Transverse colon (tissue), 4 donors: ENCODE data around the gene PDIA2. TPM values are rescaled to one million over a fixed set of nuclear protein-coding genes. Genes with fewer than 3 reads are reported as not detected.

ENCODE experiments used
- DNase-seq: peaks from one replicate; pipeline ENCODE4 v3.0.0-alpha.2; 2019
- H3K27ac ChIP-seq, 4 donors: fragments of 200-600 bp; sonication (generic); 2 replicates each; pipeline ENCODE4 v1.5.1; 2016 to 2018; ENCODE audit warnings: inconsistent platforms in 4 of 4
- H3K27me3 ChIP-seq: fragments of 200-600 bp; sonication (generic); 2 replicates; pipeline ENCODE4 v1.5.1; 2017; ENCODE audit warnings: inconsistent platforms
- H3K36me3 ChIP-seq, 4 donors: fragments of 200-600 bp; sonication (generic); 2 replicates each; pipeline ENCODE4 v1.5.1; 2017 to 2019; ENCODE audit warnings: inconsistent platforms in 4 of 4
- H3K4me1 ChIP-seq, 4 donors: fragments of 200-600 bp; sonication (generic); 2 replicates each; pipeline ENCODE4 v1.5.1; 2017 to 2020; ENCODE audit warnings: inconsistent platforms in 4 of 4
- H3K4me3 ChIP-seq, 4 donors: fragments of 200-600 bp; sonication (generic); 1 replicate in 1 of 4; 2 replicates in 3 of 4; pipeline versions ENCODE4 v1.5.1 to v1.6.1; 2017 to 2019; ENCODE audit warnings: inconsistent platforms in 4 of 4
- H3K9me3 ChIP-seq, 2 donors: fragments of 200-600 bp; sonication (generic); 2 replicates each; pipeline ENCODE4 v1.5.1; 2017 to 2019; ENCODE audit warnings: inconsistent platforms in 2 of 2
- EP300 ChIP-seq: sonication (generic); formaldehyde crosslinking; IDR thresholded peaks from one replicate; pipeline ENCODE4 v1.6.1; 2017; ENCODE audit warnings: antibody characterized with exemption, low read depth
- POLR2A ChIP-seq: fragments of 450-650 bp; IDR thresholded peaks from one replicate; pipeline ENCODE4 v1.6.1; 2016; ENCODE audit warnings: antibody characterized with exemption, mild to moderate bottlenecking, moderate library complexity
- POLR2AphosphoS5 ChIP-seq, 3 donors: sonication (generic); formaldehyde crosslinking; IDR thresholded peaks; one replicate each; pipeline ENCODE4 v1.6.1; 2016; ENCODE audit warnings: antibody characterized with exemption in 3 of 3
- WGBS, 2 donors: methylation state at CpG; one replicate each; pipeline ENCODE4 v1.1.5; 2018; ENCODE audit warnings: low coverage in 1 of 2; 5-methylcytosine and 5-hydroxymethylcytosine counted together
- in situ Hi-C, 4 donors: fragments of 200-750 bp; cut with MboI; loops; one replicate each; pipeline versions ENCODE4 v1.15.0 to v1.15.1; 2017; ENCODE audit warnings: low sequenced_read_pairs in 3 of 4, low pct_ligation_motif_present in 1 of 4, low pct_unique_long_range_greater_than_20kb in 1 of 4
- intact Hi-C: fragments of 100-400 bp; cut with DNase I; formaldehyde crosslinking; loops from one replicate; pipeline ENCODE4 v1.15.1; 2023; ENCODE audit warnings: low total_unique reads
- total RNA-seq, 4 donors: library from RNA; depleted of rRNA; stranded (reverse); fragments of >200 nt; gene quantifications; one replicate each; pipeline ENCODE4 v1.1.0, GENCODE V29; 2016
- TF ChIP-seq, protein P1 (sequence below), 5 experiments: fragments of 200-600 bp in 3 of 5; fragments of 450-650 bp in 2 of 5; sonication (generic) in 3 of 5; IDR thresholded peaks; 1 replicate in 2 of 5; 2 replicates in 3 of 5; pipeline ENCODE4 v1.5.1; 2016 to 2017; ENCODE audit warnings: antibody characterized with exemption in 5 of 5, inconsistent platforms in 3 of 5, mild to moderate bottlenecking in 2 of 5, moderate library complexity in 1 of 5

The PDIA2 gene
- total RNA-seq, 4 donors from 2014 or later = 0.55 to 2.6 (median 0.79) TPM; not detected in 1

DNA sequence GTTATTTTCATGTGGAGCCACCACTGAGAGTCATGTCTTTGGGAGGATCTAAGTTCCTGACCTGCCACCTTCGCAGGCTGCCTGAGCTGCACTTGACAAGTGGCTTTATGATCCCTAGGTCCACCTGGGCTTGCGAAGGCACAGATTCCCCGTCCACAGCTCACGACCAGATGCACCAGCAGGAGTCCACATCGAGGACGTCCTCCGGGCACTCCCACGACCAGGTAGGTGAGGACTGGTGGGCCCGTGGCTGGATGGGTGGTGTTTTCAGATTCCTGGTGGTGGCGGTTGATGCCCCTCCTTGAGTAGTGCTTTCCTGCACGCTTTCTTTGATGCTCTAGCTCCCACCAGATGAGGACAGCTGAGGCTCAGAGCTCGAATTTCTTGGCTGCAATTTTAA lies 33.5 kb upstream of the PDIA2 start:
- H3K9me3 ChIP-seq = no peaks in the 10 kb centered on the region
- in situ Hi-C loops = no loop called here
- peaks cover 0 to 4% (median under 1%) of the 10 kb centered on the region in 4 donors for H3K36me3 ChIP-seq
- intact Hi-C loops = loop anchor here (10.0 kb wide), 1 partner anchor 105 kb away; the partner anchor contains the start of gene AXIN1
- 88 to 90% methylated on average over 7 to 10 of the region's 12 CpGs for WGBS, 2 donors
- no peak for DNase-seq
- H3K4me3 ChIP-seq = no peak overlapping the region
- H3K4me1 ChIP-seq = peaks cover 5 to 43% (median 27%) of the 10 kb centered on the region in 4 donors
- TF ChIP-seq POLR2AphosphoS5 (IDR thresholded peaks at IDR 0.05) = no peak
- TF ChIP-seq POLR2A = no peak
- TF ChIP-seq EP300 = no peak
- TF ChIP-seq, protein P1, sequence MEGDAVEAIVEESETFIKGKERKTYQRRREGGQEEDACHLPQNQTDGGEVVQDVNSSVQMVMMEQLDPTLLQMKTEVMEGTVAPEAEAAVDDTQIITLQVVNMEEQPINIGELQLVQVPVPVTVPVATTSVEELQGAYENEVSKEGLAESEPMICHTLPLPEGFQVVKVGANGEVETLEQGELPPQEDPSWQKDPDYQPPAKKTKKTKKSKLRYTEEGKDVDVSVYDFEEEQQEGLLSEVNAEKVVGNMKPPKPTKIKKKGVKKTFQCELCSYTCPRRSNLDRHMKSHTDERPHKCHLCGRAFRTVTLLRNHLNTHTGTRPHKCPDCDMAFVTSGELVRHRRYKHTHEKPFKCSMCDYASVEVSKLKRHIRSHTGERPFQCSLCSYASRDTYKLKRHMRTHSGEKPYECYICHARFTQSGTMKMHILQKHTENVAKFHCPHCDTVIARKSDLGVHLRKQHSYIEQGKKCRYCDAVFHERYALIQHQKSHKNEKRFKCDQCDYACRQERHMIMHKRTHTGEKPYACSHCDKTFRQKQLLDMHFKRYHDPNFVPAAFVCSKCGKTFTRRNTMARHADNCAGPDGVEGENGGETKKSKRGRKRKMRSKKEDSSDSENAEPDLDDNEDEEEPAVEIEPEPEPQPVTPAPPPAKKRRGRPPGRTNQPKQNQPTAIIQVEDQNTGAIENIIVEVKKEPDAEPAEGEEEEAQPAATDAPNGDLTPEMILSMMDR (IDR thresholded peaks at IDR 0.05) = no peak
- no peak overlapping the region for H3K27ac ChIP-seq
- no peaks in the 10 kb centered on the region for H3K27me3 ChIP-seq

DNA sequence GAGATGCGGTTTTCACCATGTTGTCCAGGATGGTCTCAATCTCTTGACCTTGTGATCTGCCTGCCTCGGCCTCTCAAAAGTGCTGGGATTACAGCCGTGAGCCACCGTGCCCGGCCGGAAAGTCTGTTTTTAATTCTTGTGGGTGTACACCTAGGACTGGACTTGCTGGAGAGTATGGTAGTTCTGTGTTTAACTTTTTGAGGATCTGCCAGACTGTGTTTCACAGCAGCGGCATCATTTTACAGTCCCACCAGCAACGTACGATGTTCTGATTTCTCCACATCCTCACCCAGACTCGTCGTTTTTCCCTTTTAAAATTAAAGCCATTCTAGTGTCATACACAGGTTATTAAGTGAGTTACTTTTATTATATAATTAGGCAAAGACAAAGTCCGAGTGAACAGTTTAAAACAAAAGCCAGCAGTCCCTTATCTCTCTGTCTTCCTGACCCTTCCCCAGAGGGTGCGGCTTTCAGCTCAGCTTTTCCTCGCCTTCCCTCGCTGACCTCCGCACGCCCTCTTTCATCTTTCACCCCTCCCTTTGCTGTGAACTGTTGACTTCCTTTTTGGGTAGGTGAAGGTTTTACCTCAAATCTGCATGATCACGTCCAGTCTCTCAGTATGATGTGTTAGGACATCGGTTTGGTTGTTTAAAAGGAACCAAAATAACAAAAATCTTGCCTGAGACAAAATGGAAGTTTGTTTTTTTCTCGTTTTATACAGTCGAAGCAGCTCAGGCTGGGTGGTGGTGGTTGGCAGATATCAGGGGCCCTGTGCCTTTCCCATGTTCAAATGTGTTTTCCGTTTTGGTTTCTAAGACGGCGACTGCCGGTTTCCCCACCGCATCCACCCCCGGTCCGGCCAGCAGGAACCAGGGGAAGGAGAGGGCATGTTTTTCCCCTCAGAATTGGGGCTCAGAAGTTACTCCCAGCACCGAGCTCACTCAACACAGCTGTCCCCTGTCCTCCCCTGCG lies 30.3 kb upstream of the PDIA2 start:
- Histone ChIP-seq H3K9me3 (no peaks in the 10 kb centered on the region), H3K27me3 (no peaks in the 10 kb centered on the region), H3K4me3 (peak overlapping the region in 2 of 4 donors; percentile 1 to 24), H3K27ac (peak overlapping the region; percentile 48 to 80 (median 64)), H3K36me3 (peaks cover 0 to 9% (median 2%) of the 10 kb centered on the region in 4 donors), H3K4me1 (peaks cover 5 to 43% (median 27%) of the 10 kb centered on the region in 4 donors)
- TF ChIP-seq, protein P1 (IDR thresholded peaks at IDR 0.05) = no peak
- peak in 1 of 3 donors; percentile 11 for TF ChIP-seq POLR2AphosphoS5 (IDR thresholded peaks at IDR 0.05)
- in situ Hi-C loops = no loop called here
- WGBS, 2 donors = 46 to 48% methylated on average over 18 to 30 of the region's 30 CpGs
- peak; percentile 72 for DNase-seq
- intact Hi-C loops = no loop called here

DNA sequence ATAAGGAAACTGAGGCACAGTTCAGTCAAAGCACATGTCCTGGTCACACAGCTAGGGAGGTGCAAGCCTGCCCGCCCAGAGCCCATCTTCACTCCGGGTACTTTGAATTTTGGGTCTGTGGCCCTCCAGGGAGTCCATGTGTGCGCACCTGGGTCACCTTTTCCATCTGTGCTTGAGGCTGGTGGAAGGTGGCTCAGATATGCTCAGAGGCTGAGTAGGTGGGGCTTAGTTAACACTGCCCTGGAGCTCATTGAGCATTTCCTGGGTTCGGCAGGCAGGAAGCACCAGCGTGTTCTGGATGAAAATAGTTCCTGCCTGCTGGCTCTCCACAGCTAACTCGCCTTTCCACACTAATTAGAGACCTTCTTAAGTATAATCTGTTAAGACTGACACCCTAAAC lies 29.1 kb upstream of the PDIA2 start:
- no peak for TF ChIP-seq EP300
- peak; percentile 33 for TF ChIP-seq POLR2A
- TF ChIP-seq POLR2AphosphoS5 (IDR thresholded peaks at IDR 0.05) = peak in 1 of 3 donors; percentile 29
- intact Hi-C loops (no loop called here), in situ Hi-C loops (no loop called here)
- WGBS, 2 donors = 82% methylated on average over 6 of the region's 6 CpGs; no CpG with 5 or more reads in 1 of the 2 donors
- no peak overlapping the region for H3K4me3 ChIP-seq
- peaks cover 0 to 9% (median 2%) of the 10 kb centered on the region in 4 donors for H3K36me3 ChIP-seq
- no peaks in the 10 kb centered on the region for H3K27me3 ChIP-seq
- peak; percentile 43 for DNase-seq
- peaks cover 5 to 43% (median 27%) of the 10 kb centered on the region in 4 donors for H3K4me1 ChIP-seq
- peak overlapping the region; percentile 48 to 80 (median 64) for H3K27ac ChIP-seq
- H3K9me3 ChIP-seq = no peaks in the 10 kb centered on the region

DNA sequence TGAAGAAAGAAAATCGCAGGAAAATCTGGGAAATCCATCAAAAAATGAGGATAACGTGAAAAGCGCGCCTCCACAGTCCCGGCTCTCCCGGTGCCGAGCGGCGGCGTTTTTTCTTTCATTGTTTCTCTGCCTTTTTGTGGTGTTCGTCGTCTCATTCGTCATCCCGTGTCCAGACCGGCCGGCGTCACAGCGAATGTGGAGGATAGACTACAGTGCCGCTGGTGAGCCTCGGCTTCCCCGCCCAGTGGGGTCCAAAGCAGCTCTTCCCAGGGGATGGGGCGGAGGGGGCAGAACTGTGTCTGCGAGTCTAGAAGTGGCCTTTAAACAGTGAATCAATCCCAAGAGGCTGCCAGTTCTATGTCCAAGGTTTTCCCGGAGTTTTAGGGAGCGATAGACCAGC lies 28.5 kb upstream of the PDIA2 start:
- intact Hi-C loops = no loop called here

More for the DNA sequence above, 28.5 kb upstream of the PDIA2 start:
- 80 to 96% methylated on average over 2 to 25 of the region's 25 CpGs for WGBS, 2 donors
- Histone ChIP-seq H3K9me3 (no peaks in the 10 kb centered on the region), H3K36me3 (peaks cover 0 to 9% (median 3%) of the 10 kb centered on the region in 4 donors), H3K27me3 (no peaks in the 10 kb centered on the region), H3K4me1 (peaks cover 5 to 43% (median 27%) of the 10 kb centered on the region in 4 donors), H3K27ac (peak overlapping the region in 2 of 4 donors; percentile 63 to 80), H3K4me3 (no peak overlapping the region)
- in situ Hi-C loops = no loop called here
- no peak for DNase-seq
- TF ChIP-seq, protein P1 (IDR thresholded peaks at IDR 0.05) = no peak
- no peak for TF ChIP-seq POLR2AphosphoS5 (IDR thresholded peaks at IDR 0.05)
- TF ChIP-seq POLR2A = no peak
- no peak for TF ChIP-seq EP300
